ENCODE results near the gene PDYN. TPM values are rescaled to one million over a fixed set of nuclear protein-coding genes. Genes with fewer than 3 reads are reported as not detected.

Gene PDYN
- polyA plus RNA-seq, 2 donors: not detected

DNA sequence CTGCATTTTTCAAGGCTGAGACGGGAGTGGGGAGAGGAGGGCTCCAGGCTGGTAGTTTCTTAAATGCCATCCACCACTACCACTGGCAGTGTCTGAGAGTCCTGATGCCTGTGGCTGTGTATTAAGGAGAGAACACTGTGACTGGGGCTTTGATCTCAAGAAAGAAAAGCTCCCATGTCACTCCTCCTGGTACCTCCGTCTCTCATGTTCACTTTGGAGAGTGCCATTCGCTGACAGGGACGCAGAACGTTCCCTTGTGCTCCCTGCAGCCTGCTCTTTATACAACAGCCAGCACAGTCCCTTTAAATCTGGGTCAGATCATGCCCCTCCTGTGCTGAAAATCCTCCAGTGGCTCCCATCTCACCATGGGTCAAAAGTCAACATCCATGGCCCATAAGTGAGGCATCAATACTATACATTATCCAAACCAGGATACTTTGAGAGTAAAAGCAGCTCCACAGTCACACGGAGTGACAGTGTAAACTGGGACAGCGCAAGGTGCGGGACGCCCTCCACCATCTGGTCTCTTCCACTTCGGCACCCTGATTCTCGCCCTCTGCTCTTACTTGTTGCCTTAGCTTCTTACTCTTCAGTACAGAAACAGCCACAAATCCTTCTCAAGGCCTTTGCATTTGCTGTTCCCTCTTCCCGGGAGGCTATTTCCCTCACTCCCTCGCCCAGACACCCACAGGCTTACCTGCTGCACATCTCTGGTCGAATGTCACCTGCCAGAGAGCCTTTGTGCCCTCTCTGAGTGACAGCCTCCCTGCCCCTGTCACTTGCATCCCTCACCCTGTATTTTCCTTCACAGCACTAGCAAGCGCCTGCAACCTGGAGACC, 20.0 kb downstream of the PDYN start:
- WGBS, 2 donors: 71% methylated on average over 15 of the region's 15 CpGs
- Histone ChIP-seq H3K4me3 (ENCODE audit: low read depth in 1 of 2, low read length in 2 of 2) (no peak overlapping the region), H3K9me3 (ENCODE audit: control insufficient read depth in 2 of 2, insufficient read depth in 1 of 2, low read depth in 1 of 2, low read length in 1 of 2) (no peaks in the 10 kb centered on the region), H3K36me3 (ENCODE audit: control insufficient read depth in 2 of 2, insufficient read depth in 2 of 2, low read length in 1 of 2) (no peaks in the 10 kb centered on the region), H3K27ac (ENCODE audit: low read depth in 2 of 2, low read length in 1 of 2) (no peak overlapping the region), H3K4me1 (ENCODE audit: control insufficient read depth in 2 of 2, insufficient read depth in 2 of 2, low read length in 1 of 2) (no peaks in the 10 kb centered on the region), H3K27me3 (ENCODE audit: control insufficient read depth in 1 of 2, insufficient read depth in 2 of 2, low read length in 2 of 2) (no peaks in the 10 kb centered on the region)

DNA sequence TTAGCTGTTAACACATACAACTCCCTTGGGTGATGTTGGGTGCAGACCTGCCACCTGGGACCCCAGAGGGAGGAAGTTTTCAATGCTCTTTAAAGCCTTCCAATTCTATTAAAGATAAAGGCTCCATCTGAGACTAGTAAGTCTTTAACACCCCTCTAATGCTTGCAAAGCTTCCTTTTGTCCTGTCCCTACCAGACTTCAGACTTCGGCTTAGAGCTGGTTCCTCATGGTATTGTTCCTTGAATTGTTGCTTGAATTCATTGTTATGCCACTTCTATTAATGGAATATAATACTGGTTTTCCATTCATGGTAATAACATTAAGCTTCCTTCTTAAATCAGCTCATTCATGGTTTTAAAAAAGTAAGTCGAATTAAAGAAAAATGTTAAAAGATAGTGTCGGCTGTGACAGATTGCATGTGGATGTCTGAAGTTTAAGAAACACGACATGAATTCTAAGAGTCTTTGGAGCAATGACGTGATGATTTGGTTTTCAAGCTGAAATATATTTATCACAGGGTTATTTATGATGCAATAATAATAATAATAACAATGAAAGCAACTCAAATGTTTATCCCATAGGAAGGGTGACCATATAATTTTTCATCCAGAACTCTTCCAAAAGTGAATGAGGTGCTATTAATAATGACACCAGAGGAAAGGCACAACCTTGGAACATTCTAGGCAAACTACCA, 21.8 kb downstream of the PDYN start:
- Histone ChIP-seq H3K4me1 (ENCODE audit: control insufficient read depth in 2 of 2, insufficient read depth in 2 of 2, low read length in 1 of 2) (no peaks in the 10 kb centered on the region), H3K36me3 (ENCODE audit: control insufficient read depth in 2 of 2, insufficient read depth in 2 of 2, low read length in 1 of 2) (no peaks in the 10 kb centered on the region), H3K27me3 (ENCODE audit: control insufficient read depth in 1 of 2, insufficient read depth in 2 of 2, low read length in 2 of 2) (no peaks in the 10 kb centered on the region), H3K27ac (ENCODE audit: low read depth in 2 of 2, low read length in 1 of 2) (no peak overlapping the region), H3K4me3 (ENCODE audit: low read depth in 1 of 2, low read length in 2 of 2) (no peak overlapping the region), H3K9me3 (ENCODE audit: control insufficient read depth in 2 of 2, insufficient read depth in 1 of 2, low read depth in 1 of 2, low read length in 1 of 2) (no peaks in the 10 kb centered on the region)
- WGBS, 2 donors: 73 to 77% methylated on average over 5 of the region's 5 CpGs

DNA sequence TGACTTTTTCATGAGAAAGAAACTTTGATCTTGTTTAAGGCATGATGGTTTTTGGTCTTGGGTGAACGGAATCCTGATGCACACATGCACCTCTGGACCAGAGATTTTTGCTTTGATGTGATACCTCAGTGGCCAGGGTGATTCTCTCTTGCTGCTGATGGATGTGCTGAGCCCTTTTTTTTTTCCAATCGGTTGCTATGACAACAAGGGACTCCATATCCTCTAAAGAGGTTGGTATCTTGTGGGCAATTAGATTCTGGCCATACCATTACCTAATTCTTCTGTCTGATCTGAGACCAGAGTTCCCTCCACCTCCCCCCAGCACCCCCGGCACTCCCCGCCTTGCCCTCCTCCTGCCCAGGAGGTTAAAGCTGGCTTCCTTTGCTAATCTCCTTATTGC, 24.9 kb downstream of the PDYN start:
- no peak overlapping the region for H3K4me3 ChIP-seq (ENCODE audit: low read depth in 1 of 2, low read length in 2 of 2)
- 62 to 74% methylated on average over 4 of the region's 4 CpGs for WGBS, 2 donors
- H3K36me3 ChIP-seq (ENCODE audit: control insufficient read depth in 2 of 2, insufficient read depth in 2 of 2, low read length in 1 of 2): no peaks in the 10 kb centered on the region
- H3K4me1 ChIP-seq (ENCODE audit: control insufficient read depth in 2 of 2, insufficient read depth in 2 of 2, low read length in 1 of 2): peaks cover 0 to 3% of the 10 kb centered on the region in 2 donors
- H3K27ac ChIP-seq (ENCODE audit: low read depth in 2 of 2, low read length in 1 of 2): no peak overlapping the region
- no peaks in the 10 kb centered on the region for H3K9me3 ChIP-seq (ENCODE audit: control insufficient read depth in 2 of 2, insufficient read depth in 1 of 2, low read depth in 1 of 2, low read length in 1 of 2)
- no peaks in the 10 kb centered on the region for H3K27me3 ChIP-seq (ENCODE audit: control insufficient read depth in 1 of 2, insufficient read depth in 2 of 2, low read length in 2 of 2)

DNA sequence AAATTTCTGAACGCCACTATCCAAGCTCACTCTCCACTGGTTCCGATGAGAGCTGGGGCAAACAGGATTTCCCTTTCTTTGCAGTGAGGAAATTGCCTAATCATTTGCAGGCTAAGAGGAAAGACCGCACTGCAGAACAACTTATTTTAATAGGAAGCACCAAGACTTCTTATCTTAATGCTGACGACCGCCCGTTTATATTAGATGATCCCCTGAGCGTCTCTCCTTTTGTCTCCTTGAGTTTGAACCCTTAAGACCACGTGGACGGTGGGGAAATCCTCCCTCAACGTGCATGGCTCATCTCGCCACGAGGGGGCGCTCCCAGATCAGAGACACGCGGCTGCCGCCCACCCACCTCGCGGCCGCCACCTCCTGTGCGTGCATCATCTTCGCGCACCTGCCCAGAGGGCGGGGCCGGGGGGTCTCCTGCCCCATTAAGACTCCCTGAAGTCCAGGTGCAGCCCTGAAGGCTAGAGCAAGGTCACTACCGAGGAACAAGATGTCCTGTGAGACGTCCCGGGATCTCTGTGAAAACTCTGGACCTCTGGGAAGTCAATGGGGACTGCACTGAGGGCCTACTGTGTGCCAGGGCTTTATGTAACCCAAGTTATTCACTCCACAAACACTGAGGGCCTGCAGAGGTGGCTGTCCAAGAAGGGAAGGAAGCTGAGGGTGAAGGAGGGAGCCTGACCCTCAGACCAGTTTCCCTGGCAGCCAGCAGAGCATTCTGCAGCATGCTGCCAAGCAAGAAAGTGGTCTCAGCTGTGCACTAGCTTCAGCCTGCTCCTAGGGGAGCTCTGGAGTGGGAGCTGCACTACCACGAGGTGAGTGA, 28.1 kb downstream of the PDYN start:
- peak overlapping the region in 1 of 2 donors; percentile 11 for H3K4me3 ChIP-seq (ENCODE audit: low read depth in 1 of 2, low read length in 2 of 2)
- no peaks in the 10 kb centered on the region for H3K9me3 ChIP-seq (ENCODE audit: control insufficient read depth in 2 of 2, insufficient read depth in 1 of 2, low read depth in 1 of 2, low read length in 1 of 2)
- WGBS, 2 donors: 4 to 5% methylated on average over 28 of the region's 28 CpGs
- H3K27me3 ChIP-seq (ENCODE audit: control insufficient read depth in 1 of 2, insufficient read depth in 2 of 2, low read length in 2 of 2): no peaks in the 10 kb centered on the region
- H3K4me1 ChIP-seq (ENCODE audit: control insufficient read depth in 2 of 2, insufficient read depth in 2 of 2, low read length in 1 of 2): peaks cover 0 to 3% of the 10 kb centered on the region in 2 donors
- no peak overlapping the region for H3K27ac ChIP-seq (ENCODE audit: low read depth in 2 of 2, low read length in 1 of 2)
- no peaks in the 10 kb centered on the region for H3K36me3 ChIP-seq (ENCODE audit: control insufficient read depth in 2 of 2, insufficient read depth in 2 of 2, low read length in 1 of 2)

DNA sequence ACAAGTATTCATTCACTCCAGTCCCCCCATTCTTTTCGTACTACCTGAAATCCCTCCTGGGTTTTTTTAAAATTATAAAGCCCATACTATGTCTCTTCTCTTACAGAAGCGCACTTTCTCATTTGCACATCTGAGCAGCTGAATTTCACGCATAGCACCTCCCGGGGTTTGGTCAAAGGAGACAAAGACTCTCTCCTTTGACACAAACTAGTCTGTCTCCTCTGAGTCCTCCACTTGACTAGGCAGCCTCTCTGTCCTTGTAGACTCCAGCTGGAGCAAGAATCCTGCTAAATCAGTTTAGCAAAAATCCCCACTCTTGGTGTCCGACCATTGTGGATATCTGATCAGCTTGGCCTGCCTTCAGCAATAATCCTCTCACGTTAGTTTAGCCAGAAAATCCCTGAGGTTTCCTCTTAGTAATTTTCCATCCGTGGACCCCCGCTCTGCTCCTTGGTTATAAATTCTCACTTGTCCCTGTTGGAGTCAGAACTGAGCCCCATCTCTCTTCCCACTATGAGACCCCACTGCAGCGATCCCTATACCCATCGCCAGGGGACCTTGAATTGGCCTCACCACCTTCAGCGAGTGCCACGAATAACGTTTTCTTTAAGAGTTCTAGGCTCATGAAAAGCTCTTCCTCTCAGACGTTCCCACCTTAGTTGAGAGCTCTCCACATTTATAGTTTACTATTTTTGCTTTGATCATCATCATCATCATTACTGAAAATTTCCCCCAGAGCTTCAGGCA, 29.0 kb downstream of the PDYN start:
- peaks cover 0 to 3% of the 10 kb centered on the region in 2 donors for H3K4me1 ChIP-seq (ENCODE audit: control insufficient read depth in 2 of 2, insufficient read depth in 2 of 2, low read length in 1 of 2)
- H3K36me3 ChIP-seq (ENCODE audit: control insufficient read depth in 2 of 2, insufficient read depth in 2 of 2, low read length in 1 of 2): no peaks in the 10 kb centered on the region
- H3K9me3 ChIP-seq (ENCODE audit: control insufficient read depth in 2 of 2, insufficient read depth in 1 of 2, low read depth in 1 of 2, low read length in 1 of 2): no peaks in the 10 kb centered on the region
- no peaks in the 10 kb centered on the region for H3K27me3 ChIP-seq (ENCODE audit: control insufficient read depth in 1 of 2, insufficient read depth in 2 of 2, low read length in 2 of 2)
- H3K4me3 ChIP-seq (ENCODE audit: low read depth in 1 of 2, low read length in 2 of 2): no peak overlapping the region
- WGBS, 2 donors: 47 to 51% methylated on average over 14 of the region's 14 CpGs
- H3K27ac ChIP-seq (ENCODE audit: low read depth in 2 of 2, low read length in 1 of 2): no peak overlapping the region

DNA sequence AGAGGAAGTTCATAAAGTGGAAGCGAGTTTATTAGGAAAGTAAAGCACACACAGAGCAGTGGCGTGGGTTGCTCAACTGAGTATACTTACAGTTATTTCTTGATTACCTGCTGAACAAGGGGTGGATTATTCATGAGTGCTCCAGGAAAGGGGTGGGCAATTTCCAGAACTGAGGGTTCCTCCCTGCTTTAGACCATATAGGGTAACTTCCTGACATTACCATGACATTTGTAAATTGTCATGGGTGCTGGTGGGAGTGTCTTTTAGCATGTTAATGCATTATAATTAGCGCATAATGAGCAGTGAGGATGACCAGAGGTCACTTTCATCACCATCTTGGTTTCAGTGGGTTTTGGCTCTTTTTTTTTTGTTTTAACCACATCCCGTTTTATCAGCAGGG, 29.8 kb downstream of the PDYN start:
- no peaks in the 10 kb centered on the region for H3K36me3 ChIP-seq (ENCODE audit: control insufficient read depth in 2 of 2, insufficient read depth in 2 of 2, low read length in 1 of 2)
- 70 to 80% methylated on average over 4 of the region's 4 CpGs for WGBS, 2 donors

DNA sequence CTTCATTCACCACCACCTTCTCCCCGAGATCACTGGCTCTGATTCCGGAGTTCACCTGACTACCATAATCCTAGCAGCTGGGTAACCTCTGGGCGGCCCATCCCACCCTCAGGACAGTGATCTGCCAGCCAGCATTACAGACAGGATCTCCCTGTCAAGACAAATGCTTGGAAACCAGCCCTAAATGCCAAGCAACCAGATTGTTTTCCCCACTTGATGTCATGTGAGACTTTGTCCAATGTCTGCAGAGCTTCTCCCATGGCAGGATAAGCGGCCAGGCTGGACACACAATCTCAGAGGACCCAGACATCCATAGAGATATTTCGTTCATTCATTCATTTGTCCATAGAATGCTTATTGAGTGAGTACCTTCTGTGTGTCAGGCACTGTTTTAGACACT, 32.5 kb downstream of the PDYN start:
- WGBS, 2 donors: 69 to 72% methylated on average over 5 of the region's 5 CpGs
- Histone ChIP-seq H3K4me1 (ENCODE audit: control insufficient read depth in 2 of 2, insufficient read depth in 2 of 2, low read length in 1 of 2) (peaks cover 0 to 3% of the 10 kb centered on the region in 2 donors), H3K27ac (ENCODE audit: low read depth in 2 of 2, low read length in 1 of 2) (no peak overlapping the region), H3K9me3 (ENCODE audit: control insufficient read depth in 2 of 2, insufficient read depth in 1 of 2, low read depth in 1 of 2, low read length in 1 of 2) (no peaks in the 10 kb centered on the region), H3K36me3 (ENCODE audit: control insufficient read depth in 2 of 2, insufficient read depth in 2 of 2, low read length in 1 of 2) (no peaks in the 10 kb centered on the region), H3K4me3 (ENCODE audit: low read depth in 1 of 2, low read length in 2 of 2) (no peak overlapping the region), H3K27me3 (ENCODE audit: control insufficient read depth in 1 of 2, insufficient read depth in 2 of 2, low read length in 2 of 2) (no peaks in the 10 kb centered on the region)

More for the DNA sequence above, 29.8 kb downstream of the PDYN start:
- Histone ChIP-seq H3K27ac (ENCODE audit: low read depth in 2 of 2, low read length in 1 of 2) (no peak overlapping the region), H3K27me3 (ENCODE audit: control insufficient read depth in 1 of 2, insufficient read depth in 2 of 2, low read length in 2 of 2) (no peaks in the 10 kb centered on the region), H3K9me3 (ENCODE audit: control insufficient read depth in 2 of 2, insufficient read depth in 1 of 2, low read depth in 1 of 2, low read length in 1 of 2) (no peaks in the 10 kb centered on the region), H3K4me1 (ENCODE audit: control insufficient read depth in 2 of 2, insufficient read depth in 2 of 2, low read length in 1 of 2) (peaks cover 0 to 3% of the 10 kb centered on the region in 2 donors), H3K4me3 (ENCODE audit: low read depth in 1 of 2, low read length in 2 of 2) (no peak overlapping the region)

DNA sequence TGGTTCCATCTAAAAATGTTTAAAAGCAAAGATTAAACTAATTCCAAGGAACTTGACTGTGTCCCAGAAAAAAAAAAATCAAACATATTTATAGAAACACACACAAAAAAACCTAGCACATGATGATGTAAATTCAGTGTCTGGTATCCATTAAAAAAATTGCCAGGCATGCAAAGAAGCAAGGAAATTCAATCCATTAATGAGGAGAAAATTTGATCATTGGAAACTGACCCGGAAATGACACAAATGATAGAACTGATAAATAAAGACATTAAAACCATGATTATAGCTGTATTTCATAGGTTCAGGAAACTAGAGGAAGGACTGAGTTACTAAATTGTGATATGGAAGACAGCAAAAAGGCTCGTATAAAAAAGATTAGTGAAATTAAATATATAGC, 34.7 kb downstream of the PDYN start:
- Histone ChIP-seq H3K27ac (ENCODE audit: low read depth in 2 of 2, low read length in 1 of 2) (no peak overlapping the region), H3K27me3 (ENCODE audit: control insufficient read depth in 1 of 2, insufficient read depth in 2 of 2, low read length in 2 of 2) (no peaks in the 10 kb centered on the region), H3K36me3 (ENCODE audit: control insufficient read depth in 2 of 2, insufficient read depth in 2 of 2, low read length in 1 of 2) (no peaks in the 10 kb centered on the region), H3K4me1 (ENCODE audit: control insufficient read depth in 2 of 2, insufficient read depth in 2 of 2, low read length in 1 of 2) (no peaks in the 10 kb centered on the region), H3K4me3 (ENCODE audit: low read depth in 1 of 2, low read length in 2 of 2) (no peak overlapping the region), H3K9me3 (ENCODE audit: control insufficient read depth in 2 of 2, insufficient read depth in 1 of 2, low read depth in 1 of 2, low read length in 1 of 2) (no peaks in the 10 kb centered on the region)
- 83 to 84% methylated on average over 2 of the region's 2 CpGs for WGBS, 2 donors

DNA sequence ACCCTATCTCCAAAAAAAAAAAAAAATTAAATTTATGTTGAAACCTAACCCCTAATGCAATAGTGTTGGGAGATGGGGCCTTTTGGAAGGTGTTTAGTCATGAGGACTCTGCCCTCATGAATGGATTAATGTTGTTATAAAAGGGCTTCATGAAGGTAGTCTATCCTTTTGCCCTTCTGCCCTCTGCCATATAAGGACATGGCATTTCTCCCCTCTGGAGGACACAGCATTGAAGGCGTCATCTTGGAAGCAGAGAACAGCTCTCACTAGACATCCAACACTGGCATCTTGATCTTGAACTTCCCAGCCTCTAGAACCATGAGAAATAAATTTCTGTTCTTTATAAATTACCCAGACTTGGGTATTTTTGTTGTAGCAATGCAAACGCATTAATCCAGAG, 35.4 kb downstream of the PDYN start:
- Histone ChIP-seq H3K27me3 (ENCODE audit: control insufficient read depth in 1 of 2, insufficient read depth in 2 of 2, low read length in 2 of 2) (no peaks in the 10 kb centered on the region), H3K27ac (ENCODE audit: low read depth in 2 of 2, low read length in 1 of 2) (no peak overlapping the region), H3K4me1 (ENCODE audit: control insufficient read depth in 2 of 2, insufficient read depth in 2 of 2, low read length in 1 of 2) (no peaks in the 10 kb centered on the region), H3K36me3 (ENCODE audit: control insufficient read depth in 2 of 2, insufficient read depth in 2 of 2, low read length in 1 of 2) (no peaks in the 10 kb centered on the region), H3K4me3 (ENCODE audit: low read depth in 1 of 2, low read length in 2 of 2) (no peak overlapping the region), H3K9me3 (ENCODE audit: control insufficient read depth in 2 of 2, insufficient read depth in 1 of 2, low read depth in 1 of 2, low read length in 1 of 2) (no peaks in the 10 kb centered on the region)
- WGBS, 2 donors: 81 to 88% methylated on average over 2 of the region's 2 CpGs
